KMS-11 (cell line): Measurements from ENCODE around the gene FCHSD2.
"Not testable (repeated sequence)": the region's sequence is repeated elsewhere in the genome, so short reads cannot be mapped to it uniquely, and the experiment has no call there.

Experiments
- H2AFZ ChIP-seq: fragments of 200-600 bp; sonication (generic); 2 replicates; pipeline ENCODE4 v1.6.1; 2016; ENCODE audit warnings: antibody characterized with exemption, mixed run types, low read depth
- H3K27ac ChIP-seq: fragments of 200-600 bp; sonication (generic); 2 replicates; pipeline ENCODE4 v1.6.1; 2016; ENCODE audit warnings: mild to moderate bottlenecking, mixed run types
- H3K27me3 ChIP-seq: fragments of 200-600 bp; sonication (generic); 2 replicates; pipeline ENCODE4 v1.6.1; 2017; ENCODE audit warnings: mild to moderate bottlenecking, low read depth, mixed run types, moderate library complexity; ENCODE audit not compliant: insufficient read depth
- H3K36me3 ChIP-seq: fragments of 200-600 bp; sonication (generic); 2 replicates; pipeline ENCODE4 v1.6.1; 2017; ENCODE audit warnings: mild to moderate bottlenecking, mixed run types; ENCODE audit not compliant: insufficient read depth
- H3K4me1 ChIP-seq: fragments of 200-600 bp; sonication (generic); 2 replicates; pipeline ENCODE4 v1.6.1; 2016; ENCODE audit warnings: mild to moderate bottlenecking, low read depth, mixed run types; ENCODE audit not compliant: poor library complexity, severe bottlenecking
- H3K4me2 ChIP-seq: fragments of 200-600 bp; sonication (generic); 2 replicates; pipeline ENCODE4 v1.7.0; 2016; ENCODE audit warnings: mild to moderate bottlenecking, mixed run types
- H3K4me3 ChIP-seq: fragments of 200-600 bp; sonication (generic); IDR thresholded peaks from 2 replicates; pipeline ENCODE4 v1.6.1; 2017; ENCODE audit warnings: low read depth, low read length, mixed read lengths; ENCODE audit not compliant: insufficient read depth
- H3K79me2 ChIP-seq: fragments of 200-600 bp; sonication (generic); 2 replicates; pipeline ENCODE4 v1.6.1; 2016; ENCODE audit warnings: low read depth, mixed run types; ENCODE audit not compliant: insufficient read depth
- H3K9ac ChIP-seq: fragments of 200-600 bp; sonication (generic); 2 replicates; pipeline ENCODE4 v1.6.1; 2016; ENCODE audit warnings: mild to moderate bottlenecking, mixed run types
- H4K20me1 ChIP-seq: fragments of 200-600 bp; sonication (generic); 2 replicates; pipeline ENCODE4 v1.6.1; 2016; ENCODE audit warnings: mild to moderate bottlenecking, mixed run types; ENCODE audit not compliant: insufficient read depth
- TF ChIP-seq, protein P1 (sequence below): fragments of 200-600 bp; sonication (generic); conservative IDR thresholded peaks from 2 replicates; pipeline ENCODE4 v1.6.1; 2017; ENCODE audit warnings: low read depth, mild to moderate bottlenecking, antibody characterized with exemption, low read length, moderate library complexity, mixed read lengths

Gene FCHSD2

DNA sequence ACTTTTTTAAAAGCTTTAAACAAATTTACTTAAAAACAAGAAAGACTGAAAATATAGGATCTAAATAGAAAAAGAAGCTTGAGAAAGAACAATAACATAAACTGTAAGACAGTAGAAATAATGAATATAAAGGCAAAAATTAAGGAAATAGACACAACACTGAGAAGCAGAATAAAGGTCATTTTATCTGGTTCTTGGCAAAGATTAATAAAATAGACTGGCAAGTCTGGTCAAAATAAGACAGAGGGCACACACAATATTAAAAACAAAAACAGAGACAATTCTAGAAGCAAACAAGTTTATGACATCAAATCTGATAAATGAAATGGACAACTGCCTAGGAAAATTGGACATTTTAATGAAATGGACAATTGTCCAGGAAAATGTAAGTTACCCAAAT, 222.1 kb downstream of the FCHSD2 start:
- H3K79me2 ChIP-seq = no peaks in the 10 kb centered on the region
- H3K36me3 ChIP-seq = no peaks in the 10 kb centered on the region
- no peaks in the 10 kb centered on the region for H3K27me3 ChIP-seq
- no peaks in the 10 kb centered on the region for H3K4me1 ChIP-seq
- no peak overlapping the region for H3K4me3 ChIP-seq
- no peaks in the 10 kb centered on the region for H4K20me1 ChIP-seq
- no peak overlapping the region for H3K27ac ChIP-seq
- TF ChIP-seq, protein P1, sequence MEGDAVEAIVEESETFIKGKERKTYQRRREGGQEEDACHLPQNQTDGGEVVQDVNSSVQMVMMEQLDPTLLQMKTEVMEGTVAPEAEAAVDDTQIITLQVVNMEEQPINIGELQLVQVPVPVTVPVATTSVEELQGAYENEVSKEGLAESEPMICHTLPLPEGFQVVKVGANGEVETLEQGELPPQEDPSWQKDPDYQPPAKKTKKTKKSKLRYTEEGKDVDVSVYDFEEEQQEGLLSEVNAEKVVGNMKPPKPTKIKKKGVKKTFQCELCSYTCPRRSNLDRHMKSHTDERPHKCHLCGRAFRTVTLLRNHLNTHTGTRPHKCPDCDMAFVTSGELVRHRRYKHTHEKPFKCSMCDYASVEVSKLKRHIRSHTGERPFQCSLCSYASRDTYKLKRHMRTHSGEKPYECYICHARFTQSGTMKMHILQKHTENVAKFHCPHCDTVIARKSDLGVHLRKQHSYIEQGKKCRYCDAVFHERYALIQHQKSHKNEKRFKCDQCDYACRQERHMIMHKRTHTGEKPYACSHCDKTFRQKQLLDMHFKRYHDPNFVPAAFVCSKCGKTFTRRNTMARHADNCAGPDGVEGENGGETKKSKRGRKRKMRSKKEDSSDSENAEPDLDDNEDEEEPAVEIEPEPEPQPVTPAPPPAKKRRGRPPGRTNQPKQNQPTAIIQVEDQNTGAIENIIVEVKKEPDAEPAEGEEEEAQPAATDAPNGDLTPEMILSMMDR = no peak
- H2AFZ ChIP-seq = no peak overlapping the region
- no peak overlapping the region for H3K9ac ChIP-seq
- H3K4me2 ChIP-seq = no peak overlapping the region

DNA sequence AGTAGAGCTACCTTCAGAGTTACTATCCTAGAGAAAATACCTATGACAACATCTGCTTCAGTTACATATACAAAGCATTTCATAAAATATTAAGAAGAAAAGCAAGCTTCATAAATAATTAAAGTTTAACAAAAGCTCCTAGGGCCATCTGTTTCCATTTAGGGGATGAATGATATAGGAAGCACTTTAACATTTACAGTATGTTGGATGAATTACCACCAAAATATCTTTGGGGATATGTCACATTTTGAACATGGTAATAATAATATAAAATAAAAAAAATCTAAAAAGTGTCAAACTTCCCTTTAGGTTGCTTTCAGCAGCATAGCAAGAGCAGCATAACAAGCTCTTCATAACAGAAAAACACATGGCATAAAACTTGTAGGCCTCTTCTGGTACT, 223.3 kb downstream of the FCHSD2 start:
- Histone ChIP-seq H3K4me2 (no peak overlapping the region), H3K4me3 (no peak overlapping the region), H3K36me3 (no peaks in the 10 kb centered on the region), H3K4me1 (no peaks in the 10 kb centered on the region), H3K79me2 (no peaks in the 10 kb centered on the region), H3K27me3 (no peaks in the 10 kb centered on the region), H2AFZ (no peak overlapping the region), H3K27ac (no peak overlapping the region), H3K9ac (no peak overlapping the region), H4K20me1 (no peaks in the 10 kb centered on the region)
- TF ChIP-seq, protein P1 = no peak

DNA sequence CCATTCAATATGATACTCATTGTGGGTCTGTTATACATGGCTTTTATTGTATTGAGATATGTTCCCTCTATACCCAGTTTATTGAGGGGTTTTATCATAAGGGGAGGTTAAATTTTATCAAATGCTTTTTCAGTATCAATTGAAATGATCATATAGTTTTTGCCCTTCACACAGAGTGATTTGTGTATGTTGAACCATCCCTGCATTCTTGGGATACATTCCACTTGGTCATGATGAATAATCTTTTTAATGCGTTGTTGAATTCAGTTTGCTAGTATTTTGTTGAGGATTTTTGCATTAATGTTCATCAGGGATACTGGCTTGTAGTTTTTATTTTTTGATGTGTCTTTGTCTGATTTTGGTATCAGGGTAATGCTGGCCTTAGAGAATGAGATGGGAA, 229.9 kb downstream of the FCHSD2 start:
- Histone ChIP-seq H3K9ac (no peak overlapping the region), H3K4me3 (no peak overlapping the region), H3K4me1 (no peaks in the 10 kb centered on the region), H2AFZ (no peak overlapping the region), H3K27me3 (no peaks in the 10 kb centered on the region), H3K36me3 (no peaks in the 10 kb centered on the region), H4K20me1 (no peaks in the 10 kb centered on the region), H3K79me2 (no peaks in the 10 kb centered on the region), H3K27ac (no peak overlapping the region), H3K4me2 (no peak overlapping the region)
- TF ChIP-seq, protein P1 = no peak

DNA sequence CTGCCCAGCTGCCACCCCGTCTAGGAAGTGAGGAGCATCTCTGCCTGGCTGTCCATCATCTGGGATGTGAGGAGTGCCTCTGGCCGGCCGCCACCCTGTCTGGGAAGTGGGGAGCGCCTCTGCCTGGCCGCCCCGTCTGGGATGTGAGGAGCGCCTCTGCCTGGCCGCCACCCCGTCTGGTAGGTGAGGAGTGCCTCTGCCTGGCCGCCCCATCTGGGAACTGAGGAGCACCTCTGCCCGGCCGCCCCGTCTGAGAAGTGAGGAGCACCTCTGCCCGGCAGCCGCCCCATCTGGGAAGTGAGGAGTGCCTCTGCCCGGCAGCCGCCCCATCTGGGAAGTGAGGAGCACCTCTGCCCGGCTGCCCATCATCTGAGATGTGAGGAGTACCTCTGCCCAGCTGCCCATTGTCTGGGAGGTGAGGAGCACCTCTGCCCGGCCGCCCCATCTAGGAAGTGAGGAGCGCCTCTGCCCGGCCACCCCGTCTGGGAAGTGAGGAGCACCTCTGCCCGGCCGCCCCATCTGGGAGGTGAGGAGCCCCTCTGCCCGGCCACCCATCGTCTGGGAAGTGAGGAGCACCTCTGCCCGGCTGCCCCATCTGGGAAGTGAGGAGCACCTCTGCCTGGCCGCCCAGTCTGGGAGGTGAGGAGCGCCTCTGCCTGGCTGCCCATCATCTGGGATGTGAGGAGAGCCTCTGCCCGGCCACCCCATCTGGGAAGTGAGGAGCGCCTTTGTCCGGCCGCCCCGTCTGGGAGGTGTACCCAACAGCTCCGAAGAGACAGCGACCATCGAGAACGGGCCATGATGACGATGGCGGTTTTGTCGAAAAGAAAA, 232.3 kb downstream of the FCHSD2 start:
- not testable (repeated sequence) for H3K27me3 ChIP-seq, H2AFZ ChIP-seq, H3K4me3 ChIP-seq, H4K20me1 ChIP-seq, H3K4me2 ChIP-seq, H3K27ac ChIP-seq, H3K79me2 ChIP-seq, H3K4me1 ChIP-seq, H3K36me3 ChIP-seq, H3K9ac ChIP-seq

DNA sequence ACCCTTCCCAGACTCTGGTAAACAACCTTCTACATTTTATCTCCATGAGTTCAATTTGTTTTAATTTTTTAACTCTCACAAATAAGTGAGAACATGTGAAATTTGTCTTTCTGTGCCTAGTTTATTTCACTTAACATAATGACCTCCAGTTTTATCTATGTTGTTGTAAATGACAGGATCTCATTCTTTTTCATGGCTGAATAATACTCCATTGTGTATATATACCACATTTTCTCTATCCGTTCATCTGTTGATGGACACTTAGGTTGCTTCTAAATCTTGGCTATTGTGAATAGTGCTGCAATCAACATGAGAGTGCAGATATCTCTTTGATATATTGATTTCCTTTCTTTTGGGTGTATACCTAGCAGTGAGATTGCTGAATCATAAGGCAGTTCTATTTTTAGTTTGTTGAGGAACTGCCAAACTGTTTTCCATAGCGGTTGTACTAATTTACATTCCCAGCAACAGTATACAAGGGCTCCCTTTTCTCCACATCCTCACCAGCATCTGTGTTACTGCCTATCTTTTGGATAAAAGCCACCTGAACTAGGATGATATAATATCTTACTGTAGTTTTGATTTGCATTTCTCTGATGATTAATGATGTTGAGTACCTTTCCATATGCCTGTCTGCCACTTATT, 234.0 kb downstream of the FCHSD2 start:
- TF ChIP-seq, protein P1 = no peak
- no peaks in the 10 kb centered on the region for H3K27me3 ChIP-seq
- H3K27ac ChIP-seq = no peak overlapping the region
- H3K36me3 ChIP-seq = no peaks in the 10 kb centered on the region
- H3K79me2 ChIP-seq = no peaks in the 10 kb centered on the region
- no peak overlapping the region for H3K9ac ChIP-seq
- H4K20me1 ChIP-seq = no peaks in the 10 kb centered on the region
- no peak overlapping the region for H3K4me3 ChIP-seq
- no peaks in the 10 kb centered on the region for H3K4me1 ChIP-seq
- no peak overlapping the region for H2AFZ ChIP-seq
- no peak overlapping the region for H3K4me2 ChIP-seq
